C4-2B (cell line): Measurements from ENCODE around the gene LRP1B.

Experiments
- CTCF ChIP-seq: fragments of 450-650 bp; conservative IDR thresholded peaks from 2 replicates; pipeline ENCODE4 v1.5.1; 2017; ENCODE audit warnings: mild to moderate bottlenecking
- ZFX ChIP-seq: fragments of 450-650 bp; IDR thresholded peaks from 2 replicates; pipeline ENCODE4 v1.6.1; 2017

- TF ChIP-seq CTCF, result peak; percentile 73
- no peak for TF ChIP-seq ZFX
These were observed 731.5 kb downstream of the LRP1B start for GRCh38 chr2:141399270-141399669.
